ENCODE data around the gene CHRNA4.
"Not testable (repeated sequence)": the region's sequence is repeated elsewhere in the genome, so short reads cannot be mapped to it uniquely, and the experiment has no call there.

CHRNA4 gene

GRCh38 chr20:63336232-63336752, 24.9 kb downstream of the CHRNA4 start:
- WGBS (ENCODE audit: insufficient coverage, insufficient read length) = no CpG with 5 or more reads among the region's 29 CpGs
- Histone ChIP-seq H3K27ac (ENCODE audit: low read length) (no peak overlapping the region), H3K27me3 (ENCODE audit: control insufficient read depth, insufficient read depth, low read length) (no peaks in the 10 kb centered on the region), H3K4me3 (ENCODE audit: low read length) (no peak overlapping the region), H3K4me1 (ENCODE audit: control insufficient read depth, insufficient read depth, low read length) (no peaks in the 10 kb centered on the region; the same call in 1 of the 2 replicates), H3K36me3 (ENCODE audit: control insufficient read depth, insufficient read depth, low read length) (no peaks in the 10 kb centered on the region), H3K9me3 (ENCODE audit: control insufficient read depth, insufficient read depth, low read length) (no peaks in the 10 kb centered on the region)
- DNase-seq (ENCODE audit: low read depth, low spot score) = no peak

GRCh38 chr20:63335711-63336110, 25.4 kb downstream of the CHRNA4 start:
- no peak overlapping the region for H3K27ac ChIP-seq (ENCODE audit: low read length)
- DNase-seq (ENCODE audit: low read depth, low spot score) = no peak
- H3K4me1 ChIP-seq (ENCODE audit: control insufficient read depth, insufficient read depth, low read length) = no peaks in the 10 kb centered on the region; the same call in 1 of the 2 replicates
- no peak overlapping the region for H3K4me3 ChIP-seq (ENCODE audit: low read length)
- H3K36me3 ChIP-seq (ENCODE audit: control insufficient read depth, insufficient read depth, low read length) = no peaks in the 10 kb centered on the region
- WGBS (ENCODE audit: insufficient coverage, insufficient read length) = no CpG with 5 or more reads among the region's 9 CpGs
- no peaks in the 10 kb centered on the region for H3K27me3 ChIP-seq (ENCODE audit: control insufficient read depth, insufficient read depth, low read length)
- H3K9me3 ChIP-seq (ENCODE audit: control insufficient read depth, insufficient read depth, low read length) = no peaks in the 10 kb centered on the region

- DNase-seq (ENCODE audit: low read depth, low spot score); H3K4me3 ChIP-seq (ENCODE audit: low read length); H3K36me3 ChIP-seq (ENCODE audit: control insufficient read depth, insufficient read depth, low read length); H3K4me1 ChIP-seq (ENCODE audit: control insufficient read depth, insufficient read depth, low read length); H3K27ac ChIP-seq (ENCODE audit: low read length); H3K9me3 ChIP-seq (ENCODE audit: control insufficient read depth, insufficient read depth, low read length); H3K27me3 ChIP-seq (ENCODE audit: control insufficient read depth, insufficient read depth, low read length): not testable (repeated sequence)
- no CpG with 5 or more reads among the region's 9 CpGs for WGBS (ENCODE audit: insufficient coverage, insufficient read length)
Observed at GRCh38 chr20:63335060-63335459, 26.1 kb downstream of the CHRNA4 start.

- H3K4me3 ChIP-seq (ENCODE audit: low read length) = no peak overlapping the region
- no peaks in the 10 kb centered on the region for H3K9me3 ChIP-seq (ENCODE audit: control insufficient read depth, insufficient read depth, low read length)
- H3K36me3 ChIP-seq (ENCODE audit: control insufficient read depth, insufficient read depth, low read length) = no peaks in the 10 kb centered on the region
- H3K27ac ChIP-seq (ENCODE audit: low read length) = no peak overlapping the region
- H3K4me1 ChIP-seq (ENCODE audit: control insufficient read depth, insufficient read depth, low read length) = no peaks in the 10 kb centered on the region; the same call in 1 of the 2 replicates
- no peak for DNase-seq (ENCODE audit: low read depth, low spot score)
- H3K27me3 ChIP-seq (ENCODE audit: control insufficient read depth, insufficient read depth, low read length) = no peaks in the 10 kb centered on the region
- no CpG with 5 or more reads among the region's 8 CpGs for WGBS (ENCODE audit: insufficient coverage, insufficient read length)
Observed at GRCh38 chr20:63334356-63334755, 26.8 kb downstream of the CHRNA4 start.

GRCh38 chr20:63333241-63333836, 27.8 kb downstream of the CHRNA4 start:
- DNase-seq (ENCODE audit: low read depth, low spot score) = no peak
- Histone ChIP-seq H3K9me3 (ENCODE audit: control insufficient read depth, insufficient read depth, low read length) (no peaks in the 10 kb centered on the region), H3K27ac (ENCODE audit: low read length) (no peak overlapping the region), H3K4me3 (ENCODE audit: low read length) (no peak overlapping the region), H3K36me3 (ENCODE audit: control insufficient read depth, insufficient read depth, low read length) (no peaks in the 10 kb centered on the region), H3K27me3 (ENCODE audit: control insufficient read depth, insufficient read depth, low read length) (no peaks in the 10 kb centered on the region), H3K4me1 (ENCODE audit: control insufficient read depth, insufficient read depth, low read length) (no peaks in the 10 kb centered on the region; the same call in 1 of the 2 replicates)
- no CpG with 5 or more reads among the region's 19 CpGs for WGBS (ENCODE audit: insufficient coverage, insufficient read length)

- DNase-seq (ENCODE audit: low read depth, low spot score) = no peak
- Histone ChIP-seq H3K4me3 (ENCODE audit: low read length) (no peak overlapping the region), H3K27ac (ENCODE audit: low read length) (no peak overlapping the region), H3K27me3 (ENCODE audit: control insufficient read depth, insufficient read depth, low read length) (no peaks in the 10 kb centered on the region), H3K4me1 (ENCODE audit: control insufficient read depth, insufficient read depth, low read length) (no peaks in the 10 kb centered on the region; the same call in 1 of the 2 replicates), H3K36me3 (ENCODE audit: control insufficient read depth, insufficient read depth, low read length) (no peaks in the 10 kb centered on the region), H3K9me3 (ENCODE audit: control insufficient read depth, insufficient read depth, low read length) (no peaks in the 10 kb centered on the region)
- WGBS (ENCODE audit: insufficient coverage, insufficient read length) = no CpG with 5 or more reads among the region's 22 CpGs
Observed at GRCh38 chr20:63332488-63333240, 28.5 kb downstream of the CHRNA4 start.

GRCh38 chr20:63331741-63332400, 29.3 kb downstream of the CHRNA4 start:
- no CpG with 5 or more reads among the region's 8 CpGs for WGBS (ENCODE audit: insufficient coverage, insufficient read length)
- Histone ChIP-seq H3K9me3 (ENCODE audit: control insufficient read depth, insufficient read depth, low read length) (no peaks in the 10 kb centered on the region), H3K27me3 (ENCODE audit: control insufficient read depth, insufficient read depth, low read length) (no peaks in the 10 kb centered on the region), H3K27ac (ENCODE audit: low read length) (no peak overlapping the region), H3K4me3 (ENCODE audit: low read length) (no peak overlapping the region), H3K36me3 (ENCODE audit: control insufficient read depth, insufficient read depth, low read length) (no peaks in the 10 kb centered on the region), H3K4me1 (ENCODE audit: control insufficient read depth, insufficient read depth, low read length) (no peaks in the 10 kb centered on the region; the same call in 1 of the 2 replicates)
- no peak for DNase-seq (ENCODE audit: low read depth, low spot score)

- Histone ChIP-seq H3K27me3 (ENCODE audit: control insufficient read depth, insufficient read depth, low read length) (no peaks in the 10 kb centered on the region), H3K4me3 (ENCODE audit: low read length) (no peak overlapping the region), H3K27ac (ENCODE audit: low read length) (no peak overlapping the region), H3K9me3 (ENCODE audit: control insufficient read depth, insufficient read depth, low read length) (no peaks in the 10 kb centered on the region), H3K36me3 (ENCODE audit: control insufficient read depth, insufficient read depth, low read length) (no peaks in the 10 kb centered on the region), H3K4me1 (ENCODE audit: control insufficient read depth, insufficient read depth, low read length) (no peaks in the 10 kb centered on the region)
- DNase-seq (ENCODE audit: low read depth, low spot score) = no peak
- WGBS (ENCODE audit: insufficient coverage, insufficient read length) = no CpG with 5 or more reads among the region's 13 CpGs
Observed at GRCh38 chr20:63330940-63331339, 30.2 kb downstream of the CHRNA4 start.

GRCh38 chr20:63330084-63330760, 30.9 kb downstream of the CHRNA4 start:
- Histone ChIP-seq H3K9me3 (ENCODE audit: control insufficient read depth, insufficient read depth, low read length) (no peaks in the 10 kb centered on the region), H3K4me1 (ENCODE audit: control insufficient read depth, insufficient read depth, low read length) (no peaks in the 10 kb centered on the region), H3K36me3 (ENCODE audit: control insufficient read depth, insufficient read depth, low read length) (no peaks in the 10 kb centered on the region), H3K27me3 (ENCODE audit: control insufficient read depth, insufficient read depth, low read length) (no peaks in the 10 kb centered on the region), H3K27ac (ENCODE audit: low read length) (no peak overlapping the region), H3K4me3 (ENCODE audit: low read length) (no peak overlapping the region)
- no peak for DNase-seq (ENCODE audit: low read depth, low spot score)
- WGBS (ENCODE audit: insufficient coverage, insufficient read length) = no CpG with 5 or more reads among the region's 20 CpGs
